MG63 (cell line): ENCODE measurements around the gene CCDC183. TPM values are rescaled to one million over a fixed set of nuclear protein-coding genes. Genes with fewer than 3 reads are reported as not detected.
"Not testable (repeated sequence)": the region's sequence is repeated elsewhere in the genome, so short reads cannot be mapped to it uniquely, and the experiment has no call there.

Experiments used
- DNase-seq: peaks from one replicate; pipeline ENCODE4 v3.0.0-alpha.2; 2020
- H3K27me3 ChIP-seq: fragments of 250-450 bp; sonication (Bioruptor Pico); 2 replicates; pipeline ENCODE4 v1.5.1; 2020; ENCODE audit warnings: mild to moderate bottlenecking, moderate library complexity
- H3K36me3 ChIP-seq: fragments of 250-450 bp; sonication (Bioruptor Pico); 2 replicates; pipeline ENCODE4 v1.5.1; 2020; ENCODE audit warnings: mild to moderate bottlenecking, moderate library complexity
- H3K4me3 ChIP-seq: fragments of 250-450 bp; sonication (Bioruptor Pico); 2 replicates; pipeline ENCODE4 v1.5.1; 2020; ENCODE audit warnings: mild to moderate bottlenecking, moderate library complexity
- H3K9me3 ChIP-seq: fragments of 250-450 bp; sonication (Bioruptor Pico); 2 replicates; pipeline ENCODE4 v1.5.1; 2020; ENCODE audit warnings: mild to moderate bottlenecking, moderate library complexity
- total RNA-seq: library from RNA; depleted of rRNA; stranded (reverse); fragments of >200 nt; shearing (Covaris generic); gene quantifications from 2 replicates; pipeline ENCODE4 v1.2.3, GENCODE V29; 2014; ENCODE audit warnings: low replicate concordance

The CCDC183 gene
- total RNA-seq, 1 experiment from 2014 or later = not detected

- Histone ChIP-seq H3K27me3 (peaks cover 10% of the 10 kb centered on the region; the same call in 1 of the 2 replicates), H3K4me3 (no peak overlapping the region), H3K36me3 (no peaks in the 10 kb centered on the region), H3K9me3 (peaks cover 7% of the 10 kb centered on the region; the same call in 1 of the 2 replicates)
- DNase-seq = no peak
These were observed 24.2 kb upstream of the CCDC183 start for GRCh38 chr9:136771907-136772415.

- DNase-seq = no peak
- no peak overlapping the region for H3K4me3 ChIP-seq
- no peaks in the 10 kb centered on the region for H3K36me3 ChIP-seq
- 0 out of 2 replicates have a peak, but pooled peaks cover 3% of the 10 kb centered on the region for H3K27me3 ChIP-seq
- peaks cover 7% of the 10 kb centered on the region; the same call in 1 of the 2 replicates for H3K9me3 ChIP-seq
These were observed 22.6 kb upstream of the CCDC183 start for GRCh38 chr9:136773386-136774044.

DNA sequence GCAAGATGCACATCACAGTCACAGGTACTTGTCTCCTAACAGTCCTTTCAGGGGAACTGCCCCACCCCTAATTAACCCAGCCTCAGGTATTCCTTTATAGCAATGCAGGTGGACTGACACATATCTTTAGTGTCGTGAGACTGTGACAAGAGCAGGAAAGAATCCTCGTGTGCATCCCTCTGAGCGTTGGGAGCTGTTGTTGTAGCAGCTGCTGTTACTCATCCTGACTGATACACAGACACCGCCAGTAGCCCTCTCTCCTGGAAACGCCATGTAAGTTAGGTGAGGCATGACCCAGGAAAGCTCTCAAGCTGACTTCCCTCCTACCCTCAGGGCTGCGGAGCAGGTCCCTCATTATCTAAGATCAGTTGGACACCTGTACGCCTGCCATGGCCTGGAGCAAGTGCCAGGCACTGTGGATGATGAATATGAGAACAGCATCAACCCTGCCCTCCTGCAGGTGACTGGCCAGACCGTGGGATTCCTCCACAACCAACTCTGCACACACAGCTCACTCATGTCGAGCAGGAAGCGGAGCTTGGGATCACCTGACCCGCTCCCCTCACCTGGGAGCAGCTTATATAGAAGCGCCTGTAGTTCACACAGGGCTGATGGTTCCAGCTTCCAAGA lies 21.6 kb upstream of the CCDC183 start:
- no peak for DNase-seq
- H3K27me3 ChIP-seq = 0 out of 2 replicates have a peak, but pooled peaks cover 2% of the 10 kb centered on the region
- no peak overlapping the region for H3K4me3 ChIP-seq

DNA sequence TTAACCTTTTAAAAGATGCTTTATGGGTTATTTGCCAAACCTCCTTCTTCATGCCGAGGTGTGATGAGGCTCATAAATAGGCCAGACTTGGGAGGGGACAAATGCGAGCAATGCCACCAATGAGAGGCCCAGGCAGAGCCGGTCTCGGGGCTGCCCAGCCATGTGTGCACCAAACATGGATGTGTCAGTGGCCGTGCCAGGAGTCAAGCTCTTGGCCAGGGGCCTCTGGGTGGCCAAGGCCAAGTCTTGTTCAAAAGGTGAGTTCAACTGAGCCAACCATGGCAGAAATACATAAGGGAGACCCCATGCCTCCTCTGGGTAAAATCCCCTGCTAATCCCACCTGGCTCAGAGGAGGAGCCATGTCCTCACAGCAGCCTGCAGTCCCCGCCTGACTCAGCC lies 20.9 kb upstream of the CCDC183 start:
- H3K27me3 ChIP-seq = 0 out of 2 replicates have a peak, but pooled peaks cover 2% of the 10 kb centered on the region
- no peak overlapping the region for H3K4me3 ChIP-seq
- H3K36me3 ChIP-seq = no peaks in the 10 kb centered on the region
- H3K9me3 ChIP-seq = peaks cover 7% of the 10 kb centered on the region; the same call in 1 of the 2 replicates
- no peak for DNase-seq

More for the DNA sequence above, 21.6 kb upstream of the CCDC183 start:
- Histone ChIP-seq H3K36me3 (no peaks in the 10 kb centered on the region), H3K9me3 (peaks cover 7% of the 10 kb centered on the region; the same call in 1 of the 2 replicates)

DNA sequence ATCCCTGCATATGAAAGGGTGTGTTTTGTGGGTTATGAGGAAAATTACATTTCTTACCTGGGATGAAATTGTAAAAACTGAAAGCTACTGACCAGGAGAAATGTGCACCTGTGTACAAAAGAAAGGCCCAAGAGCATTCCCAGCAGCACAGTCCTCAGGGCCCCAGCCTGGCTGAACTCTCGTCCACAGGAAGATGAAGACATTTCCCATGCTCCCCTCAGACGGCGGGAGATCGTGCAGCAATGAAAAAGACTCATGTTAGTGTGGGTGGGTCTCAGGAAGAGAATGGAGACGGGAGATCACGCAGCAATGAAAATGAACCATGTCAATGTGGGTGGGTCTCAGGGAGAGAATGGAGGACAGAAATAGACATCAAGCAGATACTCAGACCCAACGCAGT lies 19.2 kb upstream of the CCDC183 start:
- no peak for DNase-seq
- H3K4me3 ChIP-seq = no peak overlapping the region
- peaks cover 2% of the 10 kb centered on the region; the same call in 1 of the 2 replicates for H3K27me3 ChIP-seq
- no peaks in the 10 kb centered on the region for H3K36me3 ChIP-seq
- peaks cover 7% of the 10 kb centered on the region; the same call in 1 of the 2 replicates for H3K9me3 ChIP-seq

GRCh38 chr9:136777359-136777758 lies 18.8 kb upstream of the CCDC183 start:
- H3K9me3 ChIP-seq = peaks cover 7% of the 10 kb centered on the region; the same call in 1 of the 2 replicates
- H3K4me3 ChIP-seq = no peak overlapping the region
- no peaks in the 10 kb centered on the region for H3K36me3 ChIP-seq
- peaks cover 2% of the 10 kb centered on the region; the same call in 1 of the 2 replicates for H3K27me3 ChIP-seq
- DNase-seq = no peak

GRCh38 chr9:136779808-136780207 lies 16.3 kb upstream of the CCDC183 start:
- no peaks in the 10 kb centered on the region for H3K36me3 ChIP-seq
- H3K9me3 ChIP-seq = no peaks in the 10 kb centered on the region
- DNase-seq = no peak
- peaks cover 2% of the 10 kb centered on the region; the same call in 1 of the 2 replicates for H3K27me3 ChIP-seq
- H3K4me3 ChIP-seq = no peak overlapping the region

- Histone ChIP-seq H3K4me3 (no peak overlapping the region), H3K36me3 (no peaks in the 10 kb centered on the region), H3K27me3 (peaks cover 2% of the 10 kb centered on the region; the same call in 1 of the 2 replicates), H3K9me3 (no peaks in the 10 kb centered on the region)
- DNase-seq = no peak
These were observed 13.7 kb upstream of the CCDC183 start for GRCh38 chr9:136782452-136782851.

GRCh38 chr9:136784249-136784996 lies 11.7 kb upstream of the CCDC183 start:
- peaks cover 1% of the 10 kb centered on the region; the same call in 1 of the 2 replicates for H3K27me3 ChIP-seq
- H3K36me3 ChIP-seq = no peaks in the 10 kb centered on the region
- no peak overlapping the region for H3K4me3 ChIP-seq
- DNase-seq = no peak
- H3K9me3 ChIP-seq = no peaks in the 10 kb centered on the region

GRCh38 chr9:136784997-136785361 lies 11.2 kb upstream of the CCDC183 start:
- Histone ChIP-seq H3K4me3 (no peak overlapping the region), H3K36me3 (no peaks in the 10 kb centered on the region), H3K9me3 (no peaks in the 10 kb centered on the region), H3K27me3 (no peaks in the 10 kb centered on the region; the same call in 1 of the 2 replicates)
- no peak for DNase-seq

DNA sequence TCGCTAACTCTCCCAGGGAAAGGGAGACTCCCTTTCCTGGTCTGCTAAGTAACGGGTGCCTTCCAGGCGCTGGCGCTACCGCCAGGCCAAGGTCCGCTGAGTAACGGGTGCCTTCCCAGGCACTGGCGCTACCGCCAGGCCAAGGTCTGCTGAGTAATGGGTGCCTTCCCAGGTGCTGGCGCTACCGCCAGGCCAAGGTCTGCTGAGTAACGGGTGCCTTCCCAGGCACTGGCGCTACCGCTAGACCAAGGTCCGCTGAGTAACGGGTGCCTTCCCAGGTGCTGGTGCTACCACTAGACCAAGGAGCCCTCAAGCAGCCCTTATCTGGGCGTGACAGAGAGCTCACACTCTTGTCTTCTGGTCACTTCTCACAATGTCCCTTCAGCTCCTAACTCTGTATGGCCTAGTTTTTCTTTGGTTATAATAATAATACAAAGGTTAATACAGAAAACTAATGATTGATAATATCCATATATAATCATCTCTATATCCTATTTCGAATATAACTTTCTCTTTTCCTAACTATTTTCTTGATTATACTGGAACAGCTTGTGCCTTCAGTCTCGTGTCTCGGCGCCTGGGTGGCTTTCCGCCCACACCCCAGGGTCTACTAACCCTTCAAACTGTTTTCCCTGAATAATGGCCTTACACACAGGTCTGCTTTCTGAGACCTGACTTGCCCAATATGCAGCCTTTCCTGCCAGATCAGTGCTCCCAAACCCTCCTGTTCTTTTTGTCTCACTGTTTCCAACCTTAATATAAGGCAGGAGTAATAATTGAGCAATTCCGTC lies 10.4 kb upstream of the CCDC183 start:
- not testable (repeated sequence) for H3K9me3 ChIP-seq

GRCh38 chr9:136786451-136786850 lies 9.7 kb upstream of the CCDC183 start:
- Histone ChIP-seq H3K27me3 (no peaks in the 10 kb centered on the region; the same call in 1 of the 2 replicates), H3K36me3 (no peaks in the 10 kb centered on the region), H3K9me3 (no peaks in the 10 kb centered on the region), H3K4me3 (no peak overlapping the region)
- DNase-seq = no peak

More for the DNA sequence above, 10.4 kb upstream of the CCDC183 start:
- H3K4me3 ChIP-seq, H3K36me3 ChIP-seq, H3K27me3 ChIP-seq, DNase-seq: not testable (repeated sequence)

DNA sequence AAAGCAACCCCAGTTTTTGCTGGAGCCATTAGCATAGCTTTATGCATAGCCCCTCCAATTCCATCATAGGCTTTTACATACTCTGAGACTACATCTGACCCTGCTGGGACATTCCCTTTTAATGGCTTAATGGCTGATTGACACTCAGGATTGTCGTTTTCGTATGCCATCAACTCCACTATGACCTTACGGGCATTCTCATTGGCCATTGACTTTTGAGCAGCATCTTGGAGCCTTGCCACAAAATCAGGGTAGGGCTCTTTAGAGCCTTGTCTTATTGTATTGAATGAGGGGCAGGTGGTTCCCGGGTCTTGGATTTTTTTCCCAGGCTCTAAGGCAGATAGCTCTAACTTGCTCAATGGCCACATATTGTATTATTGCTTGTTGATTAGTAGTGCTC lies 9.2 kb upstream of the CCDC183 start:
- H3K36me3 ChIP-seq, H3K4me3 ChIP-seq, H3K9me3 ChIP-seq, H3K27me3 ChIP-seq, DNase-seq: not testable (repeated sequence)

GRCh38 chr9:136787690-136788400 lies 8.3 kb upstream of the CCDC183 start:
- Histone ChIP-seq H3K4me3 (no peak overlapping the region), H3K27me3 (no peaks in the 10 kb centered on the region), H3K36me3 (peaks cover 3% of the 10 kb centered on the region), H3K9me3 (no peaks in the 10 kb centered on the region)
- DNase-seq = peak; percentile 39

GRCh38 chr9:136788644-136789522 lies 7.3 kb upstream of the CCDC183 start:
- DNase-seq, H3K27me3 ChIP-seq, H3K9me3 ChIP-seq, H3K4me3 ChIP-seq, H3K36me3 ChIP-seq: not testable (repeated sequence)
